Thyroid gland (tissue), 4 donors: ENCODE data around the gene COMP. TPM values are rescaled to one million over a fixed set of nuclear protein-coding genes. Genes with fewer than 3 reads are reported as not detected.
"Not testable (repeated sequence)": the region's sequence is repeated elsewhere in the genome, so short reads cannot be mapped to it uniquely, and the experiment has no call there.

Source experiments
- DNase-seq, 2 donors: peaks; one replicate each; pipeline ENCODE4 v3.0.0-alpha.2; 2019
- H3K27ac ChIP-seq, 3 donors: fragments of 200-600 bp; sonication (generic); 1 replicate in 2 of 3; 2 replicates in 1 of 3; pipeline ENCODE4 v1.5.1; 2016 to 2019; ENCODE audit warnings: mild to moderate bottlenecking in 1 of 3, moderate library complexity in 1 of 3
- H3K27me3 ChIP-seq: fragments of 200-600 bp; sonication (generic); one replicate; pipeline ENCODE4 v1.5.1; 2019
- H3K36me3 ChIP-seq, 2 donors: fragments of 200-600 bp; sonication (generic); one replicate each; pipeline ENCODE4 v1.5.1; 2016 to 2019
- H3K4me1 ChIP-seq, 2 donors: fragments of 200-600 bp; sonication (generic); one replicate each; pipeline ENCODE4 v1.5.1; 2017 to 2019
- H3K4me3 ChIP-seq, 3 donors: fragments of 200-600 bp; sonication (generic); replicated peaks in 1 of 3; 1 replicate in 2 of 3; 2 replicates in 1 of 3; pipeline ENCODE4 v1.5.1; 2016; ENCODE audit warnings: mild to moderate bottlenecking in 1 of 3
- H3K9me3 ChIP-seq: fragments of 200-600 bp; sonication (generic); one replicate; pipeline ENCODE4 v1.5.1; 2017
- CTCF ChIP-seq, 6 experiments: fragments of 200-600 bp in 3 of 6; fragments of 450-650 bp in 3 of 6; sonication (generic) in 3 of 6; IDR thresholded peaks; one replicate each; pipeline ENCODE4 v1.5.1; 2016 to 2019; ENCODE audit warnings: antibody characterized with exemption in 6 of 6, mild to moderate bottlenecking in 2 of 6, inconsistent platforms in 1 of 6, moderate library complexity in 1 of 6
- POLR2A ChIP-seq, 2 donors: fragments of 450-650 bp; IDR thresholded peaks; one replicate each; pipeline ENCODE4 v1.6.1; 2017; ENCODE audit warnings: antibody characterized with exemption in 2 of 2, mild to moderate bottlenecking in 2 of 2, moderate library complexity in 1 of 2
- WGBS, 2 donors: methylation state at CpG; one replicate each; pipeline ENCODE4 v1.1.5; 2017; 5-methylcytosine and 5-hydroxymethylcytosine counted together
- intact Hi-C: fragments of 100-400 bp; cut with DNase I; formaldehyde crosslinking; loops from one replicate; pipeline ENCODE4 v1.15.1; 2023
- total RNA-seq, 4 donors: library from RNA; depleted of rRNA; stranded (reverse); fragments of >200 nt; gene quantifications; one replicate each; pipeline ENCODE4 v1.2.3, GENCODE V29; 2016

The COMP gene
- total RNA-seq, 4 donors from 2014 or later = 0.33 to 33.3 (median 1.9) TPM

DNA sequence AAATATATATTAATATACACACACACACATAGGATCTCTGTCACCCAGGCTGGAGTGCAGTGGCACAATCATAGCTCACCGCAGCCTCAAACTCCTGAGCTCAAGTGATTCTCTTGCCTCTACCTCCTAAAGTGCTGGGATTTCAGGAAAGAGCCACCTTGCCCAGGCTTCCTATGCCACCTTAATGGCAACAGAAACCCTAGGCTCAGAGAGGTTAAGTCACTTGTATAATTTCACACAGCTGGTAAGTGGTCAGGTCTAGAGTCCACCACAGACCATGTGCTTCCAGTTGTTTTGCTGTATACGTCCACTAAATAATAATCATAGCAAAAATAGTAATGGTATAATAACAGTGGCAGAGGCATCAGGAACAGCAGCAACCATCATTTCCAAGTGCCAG lies 39.4 kb upstream of the COMP start:
- Histone ChIP-seq H3K9me3 (no peaks in the 10 kb centered on the region), H3K27ac (no peak overlapping the region), H3K27me3 (no peaks in the 10 kb centered on the region), H3K4me1 (peaks cover 18 to 21% of the 10 kb centered on the region in 2 donors), H3K36me3 (no peaks in the 10 kb centered on the region), H3K4me3 (no peak overlapping the region)
- 88% methylated on average over 2 of the region's 2 CpGs for WGBS, 2 donors
- intact Hi-C loops = loop anchor here (5.0 kb wide), 1 partner anchor 148 kb away; the partner anchor contains the start of gene CRTC1
- TF ChIP-seq CTCF (IDR thresholded peaks at IDR 0.05) (no peak), POLR2A (IDR thresholded peaks at IDR 0.05) (no peak)
- no peak for DNase-seq

- H3K27ac ChIP-seq = no peak overlapping the region
- peaks cover 6% of the 10 kb centered on the region in 2 donors for H3K4me1 ChIP-seq
- no peaks in the 10 kb centered on the region for H3K27me3 ChIP-seq
- no peak overlapping the region for H3K4me3 ChIP-seq
- H3K36me3 ChIP-seq = no peaks in the 10 kb centered on the region
- DNase-seq = no peak
- no peaks in the 10 kb centered on the region for H3K9me3 ChIP-seq
- 62% methylated on average over 6 of the region's 6 CpGs for WGBS, 2 donors
- intact Hi-C loops = no loop called here
- no peak for TF ChIP-seq CTCF (IDR thresholded peaks at IDR 0.05)
These were observed 37.7 kb upstream of the COMP start for GRCh38 chr19:18828786-18829185.

GRCh38 chr19:18817574-18817973 lies 26.5 kb upstream of the COMP start:
- H3K9me3 ChIP-seq = no peaks in the 10 kb centered on the region
- WGBS, 2 donors = 88% methylated on average over 9 of the region's 9 CpGs
- no peak overlapping the region for H3K4me3 ChIP-seq
- H3K4me1 ChIP-seq = no peaks in the 10 kb centered on the region
- no peak for TF ChIP-seq CTCF (IDR thresholded peaks at IDR 0.05)
- TF ChIP-seq POLR2A (IDR thresholded peaks at IDR 0.05) = no peak
- no peak for DNase-seq
- no peaks in the 10 kb centered on the region for H3K36me3 ChIP-seq
- intact Hi-C loops = no loop called here
- H3K27me3 ChIP-seq = no peaks in the 10 kb centered on the region
- no peak overlapping the region for H3K27ac ChIP-seq

DNA sequence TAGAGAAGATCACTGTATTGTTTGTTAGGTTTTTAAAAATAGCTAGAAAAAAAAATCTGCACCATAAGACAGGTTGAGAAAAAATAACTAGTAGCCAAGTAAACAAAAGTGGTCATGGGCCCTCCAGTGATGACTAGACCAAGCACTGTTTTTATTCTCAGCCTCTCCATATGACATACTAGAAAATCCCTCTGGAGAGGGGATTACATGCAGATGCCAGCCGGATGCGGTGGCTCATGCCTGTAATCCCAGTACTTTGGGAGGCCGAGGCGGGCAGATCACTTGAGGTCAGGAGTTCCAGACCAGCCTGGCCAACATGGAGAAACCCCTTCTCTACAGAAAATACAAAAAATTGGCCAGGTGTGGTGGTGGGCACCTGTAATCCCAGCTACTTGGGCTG lies 25.5 kb upstream of the COMP start:
- H3K9me3 ChIP-seq, DNase-seq, H3K36me3 ChIP-seq, H3K27ac ChIP-seq, intact Hi-C loops, H3K4me3 ChIP-seq, H3K27me3 ChIP-seq, H3K4me1 ChIP-seq: not testable (repeated sequence)
- 80 to 94% methylated on average over 4 of the region's 4 CpGs for WGBS, 2 donors

DNA sequence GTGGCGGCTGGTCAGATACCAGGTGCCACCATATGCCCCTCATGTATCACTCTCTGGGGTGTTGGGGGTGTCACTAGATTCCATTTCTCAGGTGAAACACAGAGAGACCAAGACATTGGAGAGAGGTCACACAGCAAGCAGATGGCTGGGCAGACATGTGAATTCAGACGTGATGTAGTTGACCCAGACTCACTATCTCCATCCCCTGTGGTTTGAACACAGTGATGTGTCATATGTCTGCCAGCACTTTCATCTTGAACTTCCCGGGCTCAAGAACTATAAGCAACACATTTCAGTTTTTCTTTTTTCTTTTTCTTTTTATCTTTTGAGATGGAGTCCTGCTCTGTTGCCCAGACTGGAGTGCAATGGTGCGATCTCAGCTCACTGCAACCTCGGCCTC lies 24.6 kb upstream of the COMP start:
- no peaks in the 10 kb centered on the region for H3K4me1 ChIP-seq
- no peak overlapping the region for H3K27ac ChIP-seq
- H3K36me3 ChIP-seq = no peaks in the 10 kb centered on the region
- H3K27me3 ChIP-seq = no peaks in the 10 kb centered on the region
- TF ChIP-seq POLR2A (IDR thresholded peaks at IDR 0.05) (no peak), CTCF (IDR thresholded peaks at IDR 0.05) (no peak)
- no peak overlapping the region for H3K4me3 ChIP-seq
- no peaks in the 10 kb centered on the region for H3K9me3 ChIP-seq
- WGBS, 2 donors = 89% methylated on average over 5 of the region's 5 CpGs
- intact Hi-C loops = no loop called here
- DNase-seq = no peak

GRCh38 chr19:18814063-18814462 lies 23.0 kb upstream of the COMP start:
- WGBS, 2 donors = 60 to 71% methylated on average over 9 of the region's 9 CpGs
- no peaks in the 10 kb centered on the region for H3K36me3 ChIP-seq
- no peak overlapping the region for H3K4me3 ChIP-seq
- no peak for TF ChIP-seq POLR2A (IDR thresholded peaks at IDR 0.05)
- TF ChIP-seq CTCF (IDR thresholded peaks at IDR 0.05) = no peak
- no peak overlapping the region for H3K27ac ChIP-seq
- no peaks in the 10 kb centered on the region for H3K27me3 ChIP-seq
- intact Hi-C loops = no loop called here
- no peak for DNase-seq
- H3K9me3 ChIP-seq = no peaks in the 10 kb centered on the region
- H3K4me1 ChIP-seq = no peaks in the 10 kb centered on the region

- DNase-seq, H3K4me1 ChIP-seq, H3K4me3 ChIP-seq, H3K36me3 ChIP-seq, H3K9me3 ChIP-seq, H3K27me3 ChIP-seq, intact Hi-C loops, H3K27ac ChIP-seq: not testable (repeated sequence)
- 95 to 97% methylated on average over 5 of the region's 5 CpGs for WGBS, 2 donors
These were observed 20.5 kb upstream of the COMP start for GRCh38 chr19:18811638-18812037.
